Dedifferentiated amniotic fluid mesenchymal stem cell (primary cell): ENCODE data around the gene NUCB1.
A peak's percentile ranks its signal among the peaks of the same experiment; 100 is the strongest.
"Not testable (repeated sequence)": the region's sequence is repeated elsewhere in the genome, so short reads cannot be mapped to it uniquely, and the experiment has no call there.

Experiments used
- DNase-seq: peaks from one replicate; pipeline ENCODE4 v3.0.0-alpha.2; 2016; ENCODE audit errors: extremely low spot score

NUCB1 gene

DNA sequence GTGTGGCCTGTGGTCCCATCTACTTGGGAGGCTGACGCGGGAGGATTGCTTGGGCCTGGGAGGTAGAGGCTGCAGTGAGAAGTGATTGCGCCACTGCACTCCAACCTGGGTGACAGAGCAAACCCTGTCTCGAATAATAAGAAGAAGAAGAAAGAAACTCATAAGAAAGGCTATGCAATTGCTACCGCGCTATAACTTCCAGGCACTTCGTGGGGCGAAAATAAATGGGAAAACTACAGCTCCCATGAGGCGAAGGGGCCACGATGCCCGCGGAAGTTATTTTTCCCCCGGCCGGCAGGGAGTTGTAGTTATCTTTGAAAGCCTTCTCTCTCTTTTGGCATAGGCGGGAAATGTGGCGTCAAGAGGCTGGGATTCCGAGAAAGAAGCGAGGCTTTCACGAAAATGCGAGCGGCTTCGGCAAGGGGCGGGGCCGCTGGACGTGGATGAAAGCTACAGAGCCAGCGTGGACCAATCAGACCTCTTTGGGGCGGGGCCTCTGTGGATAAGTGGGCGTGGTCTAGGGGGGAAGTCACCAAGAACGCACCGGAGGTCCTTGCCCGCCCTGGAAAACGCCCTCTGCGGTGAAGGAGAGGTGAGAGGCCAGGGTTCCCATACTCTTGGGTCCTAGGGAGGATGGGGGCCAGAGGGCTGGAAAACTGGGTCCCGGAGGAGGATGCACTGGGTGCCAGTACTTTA, at the start of gene NUCB1:
NUCB1 (plus strand) TSS at position 532 of the 696 bp plus-strand sequence. CDS start 485 bp downstream, outside the sequence.
- DNase-seq = peak; percentile 99

DNA sequence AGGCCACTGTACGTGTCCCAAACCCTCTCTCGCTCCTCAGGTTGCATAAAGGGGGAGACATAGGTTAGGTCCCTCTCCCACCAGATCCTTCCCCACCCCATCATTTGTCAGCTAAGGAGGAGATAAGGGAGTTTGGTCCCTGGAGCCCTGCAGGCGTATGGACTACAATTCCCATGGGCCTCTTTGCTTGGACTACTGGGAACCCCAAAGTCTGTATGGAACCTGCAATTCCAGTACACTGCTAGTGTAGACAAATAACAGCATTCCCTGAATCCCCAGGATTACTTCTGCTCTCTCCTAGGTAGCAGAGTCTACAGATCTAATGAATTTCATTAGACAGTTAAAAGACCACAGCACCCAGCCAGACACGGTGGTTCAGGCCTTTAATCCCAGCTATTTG, 47.8 kb upstream of the NUCB1 start:
- no peak for DNase-seq

DNA sequence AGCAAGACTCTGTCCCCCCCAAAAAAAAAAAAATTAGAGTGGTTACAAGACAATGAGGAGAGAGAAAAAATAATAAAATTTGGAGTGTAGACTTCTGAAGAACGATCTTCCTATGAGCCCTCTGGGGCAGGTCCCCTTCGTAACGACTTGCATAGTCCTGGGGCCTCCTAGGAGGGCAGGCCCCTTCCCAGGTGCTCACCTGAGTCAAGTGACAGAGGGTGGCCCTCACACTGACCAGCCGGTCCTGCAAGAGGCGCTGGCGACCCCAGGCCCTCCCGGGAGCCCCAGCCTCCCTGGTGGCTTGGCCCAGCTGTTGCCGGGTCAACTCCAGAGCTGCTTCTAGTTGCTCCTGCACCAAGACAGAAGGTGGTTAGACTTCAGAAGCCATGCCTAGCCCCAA, 46.6 kb upstream of the NUCB1 start:
- DNase-seq = no peak

DNA sequence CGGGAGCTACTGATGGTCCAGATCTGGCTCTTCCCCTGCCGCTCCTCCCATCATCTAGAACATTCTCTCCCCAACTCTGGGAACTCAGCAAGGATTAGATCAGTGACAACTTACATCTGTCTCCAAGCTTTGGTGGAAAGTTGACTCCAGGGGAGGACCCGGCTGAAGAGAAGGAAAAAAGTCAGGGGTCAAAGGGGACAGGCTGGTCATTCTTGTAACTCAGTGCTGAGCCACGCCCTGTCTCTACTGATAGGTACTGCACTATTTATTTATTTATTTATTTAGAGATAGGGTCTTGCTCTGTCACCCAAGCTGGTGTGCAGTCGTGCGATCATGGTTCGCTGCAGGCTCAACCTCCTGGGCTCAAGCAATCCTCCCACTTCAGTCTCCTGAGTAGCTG, 46.0 kb upstream of the NUCB1 start:
- no peak for DNase-seq

DNA sequence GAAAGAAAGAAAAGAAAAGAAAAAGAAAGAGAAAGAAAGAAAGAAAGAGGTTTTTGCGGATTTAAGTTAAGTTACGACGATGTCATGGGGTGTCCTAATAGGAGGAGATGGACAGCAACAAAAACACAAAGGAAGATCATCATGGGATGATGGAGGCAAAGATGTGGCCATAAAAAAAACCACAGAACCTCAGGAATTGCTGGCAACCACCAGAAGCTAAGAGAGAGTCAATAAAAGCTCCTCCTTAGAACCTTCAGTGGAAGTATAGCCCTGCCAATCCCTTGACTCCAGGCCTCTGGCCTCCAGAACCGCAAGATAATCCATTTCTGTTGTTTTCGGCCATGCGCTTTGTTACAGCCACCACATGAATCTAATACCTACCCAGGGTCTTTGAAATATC, 43.2 kb upstream of the NUCB1 start:
- no peak for DNase-seq

DNA sequence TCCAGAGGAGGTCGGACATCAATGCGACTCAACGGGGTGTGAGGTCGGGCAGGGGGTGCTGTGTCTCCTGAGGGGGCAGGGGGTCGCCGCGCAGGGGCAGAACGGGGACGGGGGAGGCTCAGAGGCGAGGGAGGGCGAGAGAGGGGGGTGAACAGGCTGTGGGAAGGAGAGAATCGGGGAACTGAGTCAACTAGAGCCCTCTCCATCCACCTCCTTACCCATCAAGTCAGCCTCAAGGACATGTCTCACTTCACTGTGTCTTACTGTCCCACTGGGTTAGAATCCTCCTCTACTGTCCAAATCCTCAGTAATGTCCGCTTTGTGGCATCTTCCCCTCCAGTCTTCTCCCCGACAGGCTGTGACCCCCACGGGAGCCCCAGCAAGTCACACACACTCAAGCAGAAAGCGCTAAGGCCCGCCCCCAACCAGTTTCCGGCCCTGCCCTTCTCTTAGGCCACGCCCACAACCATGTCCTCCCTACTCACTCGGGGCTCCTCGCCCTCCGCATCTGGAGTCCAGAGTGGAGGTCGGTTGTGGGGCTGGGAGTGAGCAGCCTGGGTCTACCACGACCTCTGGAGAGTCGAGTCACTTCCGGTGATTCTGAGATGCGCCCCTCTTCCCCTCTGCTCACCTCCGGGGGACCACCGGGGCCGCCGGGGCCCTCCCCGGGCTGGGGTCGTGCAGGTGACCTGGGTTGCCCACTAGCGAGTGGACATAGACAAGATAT, 41.0 kb upstream of the NUCB1 start:
- DNase-seq = no peak

DNA sequence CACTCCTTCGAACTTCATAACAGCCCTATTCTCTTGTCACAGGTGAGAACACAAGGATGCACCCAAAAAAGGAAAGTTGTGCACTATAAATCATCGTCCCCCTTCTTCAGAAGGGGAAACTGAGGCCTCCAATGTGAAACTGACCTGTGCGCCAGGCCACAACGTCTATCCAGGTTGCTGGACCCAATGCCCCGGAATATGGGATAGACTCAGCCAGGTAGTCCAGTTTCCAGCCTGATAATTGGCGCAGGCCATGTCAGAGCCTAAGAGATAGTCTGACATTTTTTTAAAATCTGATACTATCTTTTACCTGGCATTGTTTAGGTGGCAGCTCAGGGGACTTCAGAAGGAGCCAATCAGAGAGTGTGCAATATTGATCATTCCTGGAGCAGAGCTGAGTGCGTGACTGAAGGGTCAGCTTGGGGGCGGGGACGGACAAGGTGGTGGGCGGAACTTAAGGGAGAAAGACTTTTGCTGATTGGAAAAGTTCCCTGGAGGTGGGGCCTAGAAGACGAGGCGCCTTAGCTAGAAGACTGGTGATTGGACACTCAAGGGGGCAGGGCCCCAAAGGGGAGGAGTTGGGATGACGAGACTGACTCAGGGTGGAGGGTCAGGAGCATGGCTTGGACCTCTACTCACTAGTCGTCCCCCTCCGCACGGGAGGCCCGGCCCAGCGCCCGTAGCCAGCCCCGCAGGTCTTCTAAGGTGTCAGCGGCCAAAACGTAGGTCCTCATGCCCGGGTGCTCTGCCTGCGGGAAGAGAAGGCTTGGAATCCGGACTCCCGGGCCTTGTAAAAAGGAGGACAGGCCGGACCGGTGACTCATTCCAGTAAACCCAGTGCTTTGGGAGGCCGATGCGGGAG, 40.2 kb upstream of the NUCB1 start:
- no peak for DNase-seq

DNA sequence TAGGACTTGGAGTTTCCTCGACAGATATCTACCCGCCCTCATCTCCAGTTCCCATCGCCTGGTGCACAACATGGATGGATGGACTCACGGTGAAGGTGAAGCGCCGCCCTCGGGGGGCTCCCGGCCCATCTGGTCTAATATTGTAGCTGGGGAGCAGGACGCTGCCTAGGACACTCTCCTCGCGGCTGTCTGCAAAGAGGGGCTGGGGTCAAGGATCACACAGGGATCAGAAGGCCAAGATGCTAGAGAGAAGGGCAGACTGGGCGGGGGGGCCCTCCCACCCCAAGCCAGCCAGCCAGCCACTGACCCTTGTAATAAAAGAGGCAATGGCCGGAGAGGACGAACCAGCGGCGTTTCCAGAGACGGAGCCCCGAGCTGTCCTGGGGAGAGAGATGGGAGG, 38.8 kb upstream of the NUCB1 start:
- no peak for DNase-seq

DNA sequence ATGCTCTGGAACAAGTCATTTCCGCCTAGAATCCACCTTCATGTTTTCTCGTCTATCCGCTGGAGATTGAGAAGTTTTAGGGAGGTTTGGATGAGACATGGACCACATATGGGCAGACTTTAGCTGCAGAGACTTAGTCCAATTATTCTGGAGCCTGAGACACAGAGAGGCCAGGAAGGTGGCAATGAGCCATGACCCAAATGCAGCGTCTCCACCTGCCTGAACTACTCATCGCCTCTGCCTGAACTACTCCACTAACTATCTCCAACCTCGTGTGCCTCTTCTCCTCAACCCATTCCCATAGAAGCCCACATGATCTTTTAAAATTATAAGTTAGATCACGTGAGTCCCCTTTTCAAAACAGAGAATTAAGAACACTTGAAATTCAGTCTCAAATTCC, 37.3 kb upstream of the NUCB1 start:
- DNase-seq = no peak

DNA sequence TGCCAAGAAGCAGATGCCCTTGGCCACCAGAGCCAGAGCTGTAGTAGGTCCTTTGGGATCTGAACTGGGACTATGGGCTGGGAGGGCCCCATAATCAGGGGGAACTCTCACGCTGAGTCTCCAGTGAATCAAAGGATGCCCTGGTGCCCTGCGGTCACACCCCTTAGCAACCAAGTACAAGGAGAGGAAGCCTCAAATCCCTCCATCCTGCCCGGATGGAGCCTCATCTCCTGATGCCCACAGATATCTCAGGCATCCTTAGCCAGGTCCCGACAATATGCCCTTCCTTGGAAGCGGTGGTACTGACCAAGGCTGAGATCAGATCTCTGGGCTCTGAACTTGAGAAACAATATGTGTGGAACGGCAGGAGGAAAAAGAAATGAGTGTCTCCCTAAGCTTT, 33.4 kb upstream of the NUCB1 start:
- no peak for DNase-seq

DNA sequence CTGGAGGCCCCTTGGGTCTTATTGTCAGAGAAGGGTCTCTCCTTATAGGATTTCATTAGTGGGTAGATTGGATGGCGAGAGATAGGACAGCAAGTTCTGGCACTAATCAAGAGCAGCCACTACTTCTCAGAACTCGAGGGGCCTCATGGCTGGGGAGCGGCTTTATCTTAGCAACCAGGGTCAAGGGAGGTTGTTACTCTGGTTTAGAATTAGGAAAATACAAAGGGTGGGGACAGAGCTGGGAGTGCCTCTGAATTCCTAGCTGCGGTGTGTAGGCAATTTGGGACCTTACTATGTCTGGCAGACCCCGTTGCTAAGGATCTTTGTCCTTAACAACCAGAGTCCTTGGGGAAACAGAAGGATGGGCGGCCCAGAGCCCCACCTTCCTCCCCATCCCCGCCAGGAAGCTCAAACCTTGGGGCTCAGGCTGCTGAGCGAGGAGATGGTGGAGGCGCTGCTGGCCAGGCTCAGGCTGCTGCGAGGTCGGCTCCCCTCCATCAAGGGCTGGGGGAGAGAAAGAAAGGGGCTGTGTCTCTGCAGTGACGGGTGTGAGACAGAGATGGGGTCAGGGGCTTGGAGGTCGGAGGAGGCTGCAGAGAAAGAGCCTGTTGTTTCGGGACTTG, 32.9 kb upstream of the NUCB1 start:
- no peak for DNase-seq

DNA sequence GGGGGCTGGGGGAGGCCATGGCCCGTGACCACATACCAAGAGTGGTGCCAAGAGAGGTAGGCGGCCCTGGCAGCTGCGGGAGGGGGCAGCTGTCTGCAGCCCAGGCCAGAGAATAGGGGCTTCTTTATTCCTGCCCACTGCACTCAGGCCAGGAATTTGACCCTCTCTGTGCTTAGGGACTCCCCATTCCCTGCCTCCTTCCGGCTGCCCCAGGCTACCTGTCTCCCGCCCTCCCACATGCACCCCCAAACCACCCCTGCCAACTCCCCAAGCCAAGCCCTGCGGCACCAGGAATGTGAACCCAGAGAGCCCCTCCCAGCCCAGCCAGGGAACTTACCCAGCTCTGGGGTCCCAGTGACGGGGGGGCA, 32.4 kb upstream of the NUCB1 start:
- no peak for DNase-seq

DNA sequence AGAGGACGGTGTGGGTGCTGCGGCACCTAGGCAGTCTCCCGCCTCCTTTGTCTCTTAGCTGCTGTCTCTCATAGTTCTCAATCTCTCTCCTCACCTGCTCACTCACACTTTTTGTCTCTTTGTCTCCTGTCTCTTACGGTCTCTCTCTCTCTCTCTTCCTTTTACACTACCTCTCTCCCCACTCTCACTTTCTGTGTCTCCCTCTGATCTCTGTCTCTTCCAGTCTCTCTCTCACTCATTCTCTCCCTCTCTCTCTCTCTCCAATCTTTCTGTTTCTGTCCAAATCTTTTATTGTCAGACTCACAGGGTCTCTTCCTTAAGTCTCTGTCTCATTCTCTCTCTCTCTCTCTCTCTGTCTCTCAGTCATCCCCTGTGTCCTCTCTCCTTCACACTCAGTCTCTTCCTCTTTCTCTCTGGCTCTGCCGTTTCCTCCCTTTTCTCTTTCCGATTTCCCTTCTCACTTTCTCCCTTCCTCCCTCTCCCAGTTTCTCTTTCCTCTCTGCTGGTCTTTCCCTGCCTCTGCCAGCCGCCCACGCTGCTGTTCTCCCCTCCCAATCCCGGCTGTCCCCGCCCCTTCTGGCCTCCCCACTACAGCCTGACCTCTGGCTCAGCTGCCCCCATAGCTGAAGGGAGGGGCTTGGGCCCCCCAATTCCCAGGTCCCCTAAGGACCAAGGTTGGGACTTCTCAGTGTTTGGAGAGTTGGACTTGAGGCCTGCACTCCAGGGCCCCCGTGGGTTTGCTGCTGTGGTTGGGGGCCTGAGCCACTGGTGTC, 31.8 kb upstream of the NUCB1 start, which contains the start of gene PLEKHA4:
PLEKHA4 (minus strand) TSS at position 504 of the 773 bp plus-strand sequence. CDS start 997 bp downstream, outside the sequence.
- peak; percentile 38 for DNase-seq

DNA sequence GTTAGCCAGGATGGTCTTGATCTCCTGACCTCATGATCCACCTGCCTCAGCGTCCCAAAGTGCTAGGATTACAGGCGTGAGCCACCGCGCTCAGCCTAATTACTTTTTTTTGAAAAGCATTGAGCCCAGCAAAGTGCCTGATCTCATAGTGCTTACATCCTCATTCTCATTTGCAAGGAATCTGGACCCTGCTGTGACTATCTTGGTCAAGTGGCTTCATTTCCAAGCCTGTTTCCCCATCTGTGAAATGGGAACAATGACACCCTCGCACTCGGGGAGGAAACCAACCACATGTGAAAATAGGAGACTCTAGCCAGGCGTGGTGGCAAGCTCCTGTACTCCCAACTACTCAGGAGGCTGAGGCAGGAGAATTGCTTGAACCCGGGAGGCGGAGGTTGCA, 30.1 kb upstream of the NUCB1 start:
- DNase-seq = no peak

DNA sequence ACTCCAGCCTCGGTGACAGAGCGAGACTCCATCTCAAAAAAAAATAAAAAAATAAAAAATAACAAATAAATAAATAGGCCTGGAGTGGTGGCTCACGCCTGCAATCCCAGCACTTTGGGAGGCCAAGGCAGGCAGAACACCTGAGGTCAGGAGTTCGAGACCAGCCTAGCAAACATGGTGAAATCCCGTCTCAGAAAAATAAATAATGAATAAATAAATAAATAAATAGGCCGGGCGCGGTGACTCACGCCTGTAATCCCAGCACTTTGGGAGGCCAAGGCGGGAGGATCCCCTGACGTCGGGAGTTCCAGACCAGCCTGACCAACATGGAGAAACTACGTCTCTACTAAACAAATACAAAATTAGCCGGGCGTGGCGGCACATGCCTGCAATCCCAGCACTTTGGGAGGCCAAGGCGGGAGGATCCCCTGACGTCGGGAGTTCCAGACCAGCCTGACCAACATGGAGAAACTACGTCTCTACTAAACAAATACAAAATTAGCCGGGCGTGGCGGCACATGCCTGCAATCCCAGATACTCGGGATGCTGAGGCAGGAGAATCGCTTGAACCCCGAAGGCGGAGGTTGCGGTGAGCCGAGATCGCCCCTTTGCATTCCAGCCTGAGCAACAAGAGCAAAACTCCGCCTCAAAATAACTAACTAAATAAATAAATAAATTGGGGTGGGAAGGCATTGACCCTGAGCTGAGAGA, 28.5 kb upstream of the NUCB1 start:
- DNase-seq = not testable (repeated sequence)

DNA sequence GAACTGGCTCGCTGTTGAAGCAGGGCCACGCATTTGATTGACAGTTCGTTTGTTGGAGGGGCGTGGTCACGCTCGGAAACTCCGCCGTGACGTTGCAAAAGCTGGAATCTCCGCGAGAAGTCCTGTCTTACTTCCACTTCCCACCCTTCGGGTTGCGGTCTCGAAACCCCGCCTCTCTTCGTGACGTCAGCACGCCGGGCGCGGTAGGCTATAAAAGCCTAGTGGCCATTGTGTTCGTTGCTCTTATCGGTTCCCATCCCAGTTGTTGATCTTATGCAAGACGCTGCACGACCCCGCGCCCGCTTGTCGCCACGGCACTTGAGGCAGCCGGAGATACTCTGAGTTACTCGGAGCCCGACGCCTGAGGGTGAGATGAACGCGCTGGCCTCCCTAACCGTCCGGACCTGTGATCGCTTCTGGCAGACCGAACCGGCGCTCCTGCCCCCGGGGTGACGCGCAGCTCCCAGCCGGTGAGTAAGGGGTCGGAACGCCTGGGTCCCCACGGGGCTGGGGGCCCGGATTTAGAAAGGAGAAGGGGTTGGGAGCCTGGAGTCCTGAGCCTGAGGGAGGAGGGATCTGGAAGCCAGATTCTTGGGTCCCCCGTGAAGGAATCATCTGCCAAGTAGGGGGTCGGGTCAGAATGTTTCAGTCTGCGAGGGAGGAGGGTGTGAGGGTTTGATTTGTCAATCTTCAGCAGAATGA, 27.8 kb upstream of the NUCB1 start, which contains the start of gene PPP1R15A:
PPP1R15A (plus strand) TSS at position 240 of the 702 bp plus-strand sequence. CDS start 813 bp downstream, outside the sequence.
- DNase-seq = peak; percentile 96

DNA sequence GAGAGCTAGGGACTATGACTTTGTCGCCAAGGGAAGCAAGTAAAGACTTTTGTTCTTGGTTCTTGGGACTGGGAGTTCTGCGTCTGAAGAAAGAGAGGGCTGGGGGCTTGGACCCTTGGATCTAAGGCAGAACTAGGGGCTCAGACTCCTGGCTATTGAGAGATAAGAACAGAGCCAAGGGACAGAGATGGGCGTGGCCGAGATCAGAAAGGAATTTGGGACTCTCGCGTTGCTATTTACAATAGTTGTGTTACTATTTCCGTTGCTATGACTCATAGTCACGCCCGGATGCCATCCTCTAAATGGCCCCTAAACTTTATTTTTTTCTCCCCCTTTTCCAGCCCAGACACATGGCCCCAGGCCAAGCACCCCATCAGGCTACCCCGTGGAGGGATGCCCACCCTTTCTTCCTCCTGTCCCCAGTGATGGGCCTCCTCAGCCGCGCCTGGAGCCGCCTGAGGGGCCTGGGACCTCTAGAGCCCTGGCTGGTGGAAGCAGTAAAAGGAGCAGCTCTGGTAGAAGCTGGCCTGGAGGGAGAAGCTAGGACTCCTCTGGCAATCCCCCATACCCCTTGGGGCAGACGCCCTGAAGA, 27.1 kb upstream of the NUCB1 start:
- DNase-seq = peak; percentile 96

DNA sequence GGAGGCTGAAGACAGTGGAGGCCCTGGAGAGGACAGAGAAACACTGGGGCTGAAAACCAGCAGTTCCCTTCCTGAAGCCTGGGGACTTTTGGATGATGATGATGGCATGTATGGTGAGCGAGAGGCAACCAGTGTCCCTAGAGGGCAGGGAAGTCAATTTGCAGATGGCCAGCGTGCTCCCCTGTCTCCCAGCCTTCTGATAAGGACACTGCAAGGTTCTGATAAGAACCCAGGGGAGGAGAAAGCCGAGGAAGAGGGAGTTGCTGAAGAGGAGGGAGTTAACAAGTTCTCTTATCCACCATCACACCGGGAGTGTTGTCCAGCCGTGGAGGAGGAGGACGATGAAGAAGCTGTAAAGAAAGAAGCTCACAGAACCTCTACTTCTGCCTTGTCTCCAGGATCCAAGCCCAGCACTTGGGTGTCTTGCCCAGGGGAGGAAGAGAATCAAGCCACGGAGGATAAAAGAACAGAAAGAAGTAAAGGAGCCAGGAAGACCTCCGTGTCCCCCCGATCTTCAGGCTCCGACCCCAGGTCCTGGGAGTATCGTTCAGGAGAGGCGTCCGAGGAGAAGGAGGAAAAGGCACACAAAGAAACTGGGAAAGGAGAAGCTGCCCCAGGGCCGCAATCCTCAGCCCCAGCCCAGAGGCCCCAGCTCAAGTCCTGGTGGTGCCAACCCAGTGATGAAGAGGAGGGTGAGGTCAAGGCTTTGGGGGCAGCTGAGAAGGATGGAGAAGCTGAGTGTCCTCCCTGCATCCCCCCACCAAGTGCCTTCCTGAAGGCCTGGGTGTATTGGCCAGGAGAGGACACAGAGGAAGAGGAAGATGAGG, 26.4 kb upstream of the NUCB1 start:
- DNase-seq = no peak
